ENCODE results near the gene TSC22D2.

The TSC22D2 gene

DNA sequence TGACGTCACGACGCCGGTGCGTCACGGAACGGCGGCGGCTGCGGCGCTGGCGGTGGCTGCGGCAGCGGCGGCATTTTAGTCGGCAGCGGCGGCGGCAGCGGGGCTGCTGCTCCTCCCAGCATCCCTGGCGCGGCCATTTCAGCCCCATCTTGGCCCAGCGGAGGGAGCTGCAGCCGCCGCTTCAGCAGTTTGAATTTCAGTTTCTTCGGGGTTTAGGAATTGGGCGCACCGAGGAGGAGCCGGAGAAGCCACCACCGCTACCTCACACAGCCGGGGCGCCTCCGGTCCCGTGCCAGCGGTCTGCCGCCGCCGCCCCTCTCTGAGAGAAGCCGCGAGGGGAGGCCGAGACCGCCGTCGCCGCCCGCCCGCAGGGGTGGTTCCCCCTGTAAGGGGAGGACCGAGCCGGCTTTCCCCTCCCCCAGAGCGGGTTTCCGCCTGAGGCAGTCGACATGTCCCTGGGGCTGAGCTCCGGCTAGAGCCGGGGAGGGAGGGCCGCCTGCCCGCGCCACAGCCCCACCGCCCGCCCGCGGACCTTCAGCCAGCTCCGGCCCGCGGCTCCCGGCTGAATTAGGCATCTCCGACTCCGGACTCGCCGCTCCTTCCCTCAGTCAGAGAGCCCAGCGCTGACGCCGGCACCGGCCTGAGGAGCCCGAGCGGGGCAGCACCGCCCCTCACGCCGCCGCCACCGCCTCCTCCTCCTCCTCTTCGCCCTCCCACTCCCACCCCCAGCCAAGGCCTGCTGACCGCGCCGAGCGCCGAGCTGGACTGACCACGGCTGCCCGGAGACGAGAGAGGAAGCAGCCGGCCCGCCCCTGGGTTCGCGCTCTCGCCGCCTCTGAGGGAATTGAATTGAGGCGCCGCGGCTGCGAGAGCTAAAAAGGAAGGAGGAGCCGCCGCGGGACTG lies at the start of gene TSC22D2:
Gene TSC22D2, plus strand, starts transcription at position 78 of the 904 bp plus-strand sequence. CDS start 1,053 bp downstream, outside the sequence.
- DNase-seq (ENCODE audit: low spot score): peak; percentile 83

DNA sequence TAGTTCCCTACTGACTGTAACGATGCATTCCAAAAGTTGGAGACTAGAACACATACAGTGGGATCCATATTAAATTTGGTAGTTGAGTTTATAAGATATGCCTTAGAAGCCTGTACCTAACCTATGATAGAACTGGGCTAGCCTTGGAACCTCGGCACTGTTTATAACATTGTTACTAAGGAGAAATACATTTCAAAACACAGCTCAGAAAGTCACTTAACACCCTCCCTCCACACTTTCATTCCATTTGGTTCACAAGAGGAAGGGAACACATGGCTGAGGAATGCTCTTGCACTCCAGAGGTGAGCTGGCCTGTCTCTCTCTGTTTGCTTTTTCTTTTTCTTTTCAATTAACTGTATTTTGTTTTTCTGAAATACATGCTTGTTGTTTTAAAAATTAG lies 48.7 kb upstream of the TSC22D2 start:
- DNase-seq (ENCODE audit: low spot score): no peak

GRCh38 chr3:150360966-150361365 lies 47.1 kb upstream of the TSC22D2 start:
- DNase-seq (ENCODE audit: low spot score): no peak

- no peak for DNase-seq (ENCODE audit: low spot score)
These were observed 45.4 kb upstream of the TSC22D2 start for GRCh38 chr3:150362515-150363302.

GRCh38 chr3:150363420-150363819 lies 44.7 kb upstream of the TSC22D2 start:
- DNase-seq (ENCODE audit: low spot score): no peak

GRCh38 chr3:150365132-150365604 lies 42.9 kb upstream of the TSC22D2 start:
- no peak for DNase-seq (ENCODE audit: low spot score)

DNA sequence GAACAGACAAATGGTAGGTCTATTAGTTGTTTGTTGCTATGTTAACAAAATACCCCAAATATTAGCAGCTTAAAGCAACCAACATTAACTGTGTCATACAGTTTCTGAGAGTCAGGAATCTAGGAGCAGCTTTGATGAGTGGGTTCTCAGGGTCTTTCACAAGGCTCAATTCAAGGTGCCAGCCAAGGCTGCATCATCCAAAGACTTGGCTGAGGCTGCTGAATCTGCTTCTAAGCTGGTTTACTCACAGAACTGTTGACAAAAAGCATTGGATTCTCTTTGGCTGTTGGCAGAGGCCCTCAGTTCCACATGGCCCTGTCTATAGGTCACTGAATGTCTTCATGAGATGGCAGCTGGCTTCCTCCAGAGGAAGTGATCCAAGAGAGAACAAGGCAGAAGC lies 40.3 kb upstream of the TSC22D2 start:
- no peak for DNase-seq (ENCODE audit: low spot score)

DNA sequence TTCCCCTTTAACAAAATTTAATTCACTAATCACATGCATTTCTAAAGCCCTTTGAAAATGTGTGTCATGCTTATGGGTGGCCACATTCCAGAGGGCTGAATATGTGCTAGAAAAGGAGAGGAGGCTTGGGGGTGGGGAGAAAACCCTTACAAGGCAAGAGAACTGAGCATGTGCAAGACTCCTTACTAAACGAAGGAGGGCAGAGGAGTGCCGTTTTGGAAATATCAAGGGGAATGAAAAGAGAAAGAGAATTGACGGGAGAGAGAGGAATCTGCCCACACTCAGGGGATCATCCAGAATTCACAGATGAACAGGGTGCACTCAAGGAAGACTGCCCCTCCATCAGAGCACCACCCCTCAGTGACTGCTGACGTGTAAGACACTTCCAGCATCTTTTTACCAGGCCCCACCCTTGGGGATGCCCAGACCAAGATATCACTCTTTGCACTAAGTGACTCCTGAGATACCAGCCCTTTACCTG lies 37.9 kb upstream of the TSC22D2 start:
- peak; percentile 93 for DNase-seq (ENCODE audit: low spot score)

- no peak for DNase-seq (ENCODE audit: low spot score)
These were observed 37.1 kb upstream of the TSC22D2 start for GRCh38 chr3:150370999-150371398.

DNA sequence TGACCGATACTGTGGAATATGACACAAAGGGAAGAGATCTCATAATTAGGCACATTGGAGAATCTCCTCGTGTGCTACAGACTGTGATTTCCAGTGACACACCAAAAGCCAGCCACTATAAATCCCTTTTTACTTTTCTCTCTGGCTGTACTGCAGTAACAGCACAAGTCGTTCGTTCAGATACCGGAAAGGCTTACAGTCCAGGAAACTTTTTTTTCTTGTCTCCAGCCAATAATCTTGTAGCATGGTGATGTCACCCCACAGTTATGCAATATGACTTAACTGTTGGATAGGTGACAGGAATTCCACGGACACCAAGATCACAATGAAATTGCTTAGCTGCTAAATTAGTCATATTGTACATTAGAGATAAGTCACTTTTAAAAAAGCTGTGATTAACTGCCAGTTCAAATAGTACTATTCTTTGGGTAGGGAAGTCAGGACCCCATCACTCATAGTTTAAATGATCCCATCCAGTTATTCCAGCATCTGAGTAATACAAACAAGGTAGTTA lies 36.3 kb upstream of the TSC22D2 start:
- DNase-seq (ENCODE audit: low spot score): peak; percentile 100

DNA sequence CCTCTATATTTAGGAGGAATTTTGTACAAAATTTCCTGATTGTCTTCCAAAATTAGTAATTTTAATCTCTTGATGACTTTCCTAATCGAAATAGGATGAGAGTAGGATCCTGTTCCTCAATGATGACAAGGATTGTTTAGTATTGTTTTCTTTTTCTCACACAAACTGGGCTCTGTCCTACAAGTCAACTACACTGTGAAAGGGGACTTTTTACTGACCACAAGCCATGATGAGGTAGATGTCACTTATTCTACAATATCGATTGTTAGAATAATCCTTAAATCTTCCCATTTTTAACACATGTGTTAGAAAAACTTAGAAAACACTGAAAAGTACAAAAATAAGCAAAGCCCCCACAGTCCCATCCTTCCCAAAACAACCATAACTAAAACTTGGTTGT lies 35.8 kb upstream of the TSC22D2 start:
- no peak for DNase-seq (ENCODE audit: low spot score)

GRCh38 chr3:150372722-150373121 lies 35.4 kb upstream of the TSC22D2 start:
- DNase-seq (ENCODE audit: low spot score): no peak

DNA sequence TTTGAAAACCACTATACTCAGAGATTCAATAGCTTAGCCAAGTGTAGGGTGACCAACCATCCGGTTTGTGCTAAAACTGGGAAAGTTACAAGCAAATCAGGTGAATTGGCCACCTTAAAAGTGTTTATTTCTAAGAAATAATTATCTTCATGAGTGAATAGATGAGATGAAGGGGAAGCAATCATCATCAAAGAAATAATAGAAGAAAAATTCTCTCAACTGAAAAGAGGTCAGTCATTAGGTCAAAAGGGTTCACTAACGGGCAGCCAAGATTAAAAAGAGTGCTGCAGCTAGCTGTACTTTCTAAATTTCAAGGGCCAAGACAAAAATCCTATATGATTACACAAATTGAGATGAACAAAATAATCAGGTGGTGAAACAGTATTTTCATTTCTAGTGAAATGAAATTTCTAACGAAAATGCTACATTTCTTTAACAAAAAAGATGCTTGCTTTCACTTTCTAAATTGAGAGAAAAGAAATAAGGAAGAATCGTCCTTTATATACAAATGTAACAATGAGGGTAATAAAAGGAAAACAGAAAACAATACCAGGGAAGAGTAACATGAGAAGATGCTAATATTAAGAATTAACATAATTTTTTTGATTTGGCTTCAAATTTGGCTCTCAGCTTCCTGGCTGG lies 34.7 kb upstream of the TSC22D2 start:
- DNase-seq (ENCODE audit: low spot score): no peak

- DNase-seq (ENCODE audit: low spot score): no peak
These were observed 33.1 kb upstream of the TSC22D2 start for GRCh38 chr3:150374975-150375374.

GRCh38 chr3:150376001-150376848 lies 31.9 kb upstream of the TSC22D2 start:
- DNase-seq (ENCODE audit: low spot score): no peak

- DNase-seq (ENCODE audit: low spot score): no peak
These were observed 30.3 kb upstream of the TSC22D2 start for GRCh38 chr3:150377601-150378300.

GRCh38 chr3:150378301-150378748 lies 29.8 kb upstream of the TSC22D2 start:
- DNase-seq (ENCODE audit: low spot score): no peak

DNA sequence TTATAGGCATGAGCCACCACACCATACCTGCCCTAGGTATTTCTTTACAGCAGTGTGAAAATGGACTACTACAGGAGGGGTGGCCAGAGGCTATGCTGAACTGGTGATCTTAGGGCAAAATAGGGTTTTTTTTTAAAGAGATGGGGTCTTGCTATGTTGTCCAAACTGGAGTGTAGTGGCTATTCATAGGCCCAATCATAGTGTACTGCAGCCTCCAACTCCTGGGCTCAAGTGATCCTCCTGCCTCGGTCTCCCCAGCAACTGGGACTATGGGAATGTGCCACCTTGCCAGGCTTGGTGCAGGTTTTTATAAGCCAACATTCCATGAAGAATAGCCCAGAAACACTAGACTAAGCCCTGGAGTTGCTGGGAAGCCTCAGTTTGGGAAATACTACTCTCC lies 28.6 kb upstream of the TSC22D2 start:
- DNase-seq (ENCODE audit: low spot score): no peak

DNA sequence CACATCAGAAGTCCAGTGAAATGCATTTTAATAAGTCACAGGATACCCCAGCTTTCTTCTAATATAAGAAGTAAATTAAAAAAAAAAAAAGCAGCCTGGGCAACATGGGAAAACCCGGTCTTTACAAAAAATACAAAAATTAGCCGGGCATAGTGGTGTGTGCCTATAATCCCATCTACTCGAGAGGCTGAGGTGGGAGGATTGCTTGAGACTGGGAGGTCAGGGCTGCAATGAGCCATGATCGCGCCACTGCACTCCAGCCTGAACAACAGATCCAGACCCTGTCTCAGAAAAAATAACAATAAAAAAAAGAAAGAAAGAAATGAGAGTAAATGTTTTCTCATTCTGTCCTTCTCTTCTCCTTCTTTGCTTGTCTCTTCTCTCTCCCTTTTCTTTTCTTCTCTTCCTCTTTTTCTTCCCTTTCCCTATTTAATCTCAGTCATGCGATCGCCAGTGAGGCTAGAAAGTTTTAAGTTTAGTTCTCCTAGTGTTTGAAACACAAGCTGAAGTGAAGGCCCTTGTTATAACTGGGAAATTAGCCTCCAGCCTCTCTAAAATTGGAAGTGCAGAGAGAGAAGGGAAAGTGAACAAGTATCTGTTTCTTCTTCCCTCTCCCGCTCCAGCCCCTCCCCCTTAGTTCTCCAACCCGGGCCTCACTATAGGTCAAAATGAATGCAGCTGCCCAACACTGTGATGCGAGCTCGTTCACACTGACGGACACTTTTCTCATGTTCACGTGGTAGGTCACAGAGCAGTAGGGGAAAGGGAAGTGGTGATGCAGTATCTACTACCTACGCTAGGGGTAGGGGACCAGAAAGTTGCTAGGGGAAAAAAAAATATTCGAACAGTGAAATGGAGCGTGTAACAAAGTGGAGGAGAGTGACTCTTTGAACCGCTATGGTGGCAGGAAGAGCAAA lies 23.5 kb upstream of the TSC22D2 start:
- no peak for DNase-seq (ENCODE audit: low spot score)
